ENCODE measurements around the gene ZBTB18.

- TF ChIP-seq, protein P1, sequence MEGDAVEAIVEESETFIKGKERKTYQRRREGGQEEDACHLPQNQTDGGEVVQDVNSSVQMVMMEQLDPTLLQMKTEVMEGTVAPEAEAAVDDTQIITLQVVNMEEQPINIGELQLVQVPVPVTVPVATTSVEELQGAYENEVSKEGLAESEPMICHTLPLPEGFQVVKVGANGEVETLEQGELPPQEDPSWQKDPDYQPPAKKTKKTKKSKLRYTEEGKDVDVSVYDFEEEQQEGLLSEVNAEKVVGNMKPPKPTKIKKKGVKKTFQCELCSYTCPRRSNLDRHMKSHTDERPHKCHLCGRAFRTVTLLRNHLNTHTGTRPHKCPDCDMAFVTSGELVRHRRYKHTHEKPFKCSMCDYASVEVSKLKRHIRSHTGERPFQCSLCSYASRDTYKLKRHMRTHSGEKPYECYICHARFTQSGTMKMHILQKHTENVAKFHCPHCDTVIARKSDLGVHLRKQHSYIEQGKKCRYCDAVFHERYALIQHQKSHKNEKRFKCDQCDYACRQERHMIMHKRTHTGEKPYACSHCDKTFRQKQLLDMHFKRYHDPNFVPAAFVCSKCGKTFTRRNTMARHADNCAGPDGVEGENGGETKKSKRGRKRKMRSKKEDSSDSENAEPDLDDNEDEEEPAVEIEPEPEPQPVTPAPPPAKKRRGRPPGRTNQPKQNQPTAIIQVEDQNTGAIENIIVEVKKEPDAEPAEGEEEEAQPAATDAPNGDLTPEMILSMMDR (conservative IDR thresholded peaks at IDR 0.05; ENCODE audit: low read depth, low read length), result no peak
- no peak for TF ChIP-seq EZH2 (IDR thresholded peaks at IDR 0.05; ENCODE audit: borderline replicate concordance, low read depth, low read length, poor library complexity, severe bottlenecking)
These were observed 4.0 kb upstream of the ZBTB18 start for GRCh38 chr1:244046907-244047611.
